ENCODE data around the gene STARD4.

Gene STARD4

GRCh38 chr5:111512375-111513130, at the start of gene STARD4:
Gene STARD4, minus strand, starts transcription at chr5:111512535. Its CDS starts 5,102 bp downstream, at chr5:111507433.
- DNase-seq, result peak; percentile 86 to 98

- no peak for DNase-seq
These were observed 47.3 kb upstream of the STARD4 start for GRCh38 chr5:111559680-111560079.

GRCh38 chr5:111557686-111558085, 45.4 kb upstream of the STARD4 start:
- no peak for DNase-seq

GRCh38 chr5:111557111-111557510, 44.8 kb upstream of the STARD4 start:
- no peak for DNase-seq

- DNase-seq, result no peak
These were observed 44.2 kb upstream of the STARD4 start for GRCh38 chr5:111556501-111556900.

GRCh38 chr5:111555760-111556159, 43.4 kb upstream of the STARD4 start:
- DNase-seq, result no peak

- no peak for DNase-seq
These were observed 41.5 kb upstream of the STARD4 start for GRCh38 chr5:111553868-111554267.

- no peak for DNase-seq
These were observed 40.6 kb upstream of the STARD4 start for GRCh38 chr5:111552896-111553295.

GRCh38 chr5:111552492-111552891, 40.2 kb upstream of the STARD4 start:
- DNase-seq, result no peak

GRCh38 chr5:111551569-111552275, 39.4 kb upstream of the STARD4 start:
- no peak for DNase-seq

- DNase-seq, result no peak
These were observed 38.8 kb upstream of the STARD4 start for GRCh38 chr5:111551161-111551560.

- DNase-seq, result peak; percentile 84 to 88
These were observed 38.1 kb upstream of the STARD4 start for GRCh38 chr5:111550282-111551020.

GRCh38 chr5:111548992-111549649, 36.8 kb upstream of the STARD4 start:
- DNase-seq, result no peak

GRCh38 chr5:111548348-111548950, 36.1 kb upstream of the STARD4 start:
- DNase-seq, result no peak

GRCh38 chr5:111545031-111545430, 32.7 kb upstream of the STARD4 start:
- no peak for DNase-seq

- DNase-seq, result no peak
These were observed 25.0 kb upstream of the STARD4 start for GRCh38 chr5:111537141-111538024.

- no peak for DNase-seq
These were observed 23.7 kb upstream of the STARD4 start for GRCh38 chr5:111535879-111536549.

- DNase-seq, result no peak
These were observed 20.7 kb upstream of the STARD4 start for GRCh38 chr5:111532886-111533582.

GRCh38 chr5:111530298-111530740, 18.0 kb upstream of the STARD4 start:
- DNase-seq, result no peak

- no peak for DNase-seq
These were observed 15.7 kb upstream of the STARD4 start for GRCh38 chr5:111528056-111528455.

Measured in NCI-H446 (cell line).